ENCODE data around the gene AKR1C4.

GRCh38 chr10:5187867-5188266, 8.8 kb upstream of the AKR1C4 start:
- TF ChIP-seq CTCF (IDR thresholded peaks at IDR 0.05) (no peak), EP300 (IDR thresholded peaks at IDR 0.05) (no peak), POLR2A (IDR thresholded peaks at IDR 0.05) (no peak), POLR2AphosphoS5 (IDR thresholded peaks at IDR 0.05) (no peak)

All from gastroesophageal sphincter (tissue), 3 donors.